Natural killer cell (primary cell): ENCODE results near the gene ADGRV1. TPM values are rescaled to one million over a fixed set of nuclear protein-coding genes. Genes with fewer than 3 reads are reported as not detected.

Source experiments
- ATAC-seq, 3 donors: fragments of 150-1000 bp in 2 of 3; fragments of 200-7000 bp in 1 of 3; cut with Tn5 transposase; 1 replicate in 1 of 3; 2 replicates in 2 of 3; pipeline ENCODE4 v1.10.0; 2021; ENCODE audit warnings: mild to moderate bottlenecking in 2 of 3, moderate library complexity in 2 of 3
- DNase-seq, 2 donors: peaks; one replicate each; pipeline versions ENCODE4 v3.0.0 to v3.0.0-alpha.2; 2013 to 2021; ENCODE audit warnings: mixed read lengths in 1 of 2
- H3K27ac ChIP-seq: one replicate; pipeline ENCODE4 v1.5.1; 2013; ENCODE audit warnings: mild to moderate bottlenecking, low read length
- H3K27me3 ChIP-seq: one replicate; pipeline ENCODE4 v1.6.1; 2013; ENCODE audit warnings: low read length; ENCODE audit not compliant: control insufficient read depth, insufficient read depth
- H3K36me3 ChIP-seq: one replicate; pipeline ENCODE4 v1.6.1; 2013; ENCODE audit warnings: low read length; ENCODE audit not compliant: control insufficient read depth, insufficient read depth
- H3K4me1 ChIP-seq: one replicate; pipeline ENCODE4 v1.6.1; 2013; ENCODE audit warnings: low read length; ENCODE audit not compliant: control insufficient read depth, insufficient read depth
- H3K4me3 ChIP-seq: one replicate; pipeline ENCODE4 v1.5.1; 2013; ENCODE audit warnings: low read length
- H3K9me3 ChIP-seq: one replicate; pipeline ENCODE4 v1.6.1; 2013; ENCODE audit warnings: low read length; ENCODE audit not compliant: control insufficient read depth, insufficient read depth
- H3K27ac Mint-ChIP-seq, 2 donors: one replicate each; pipeline ENCODE4 v1.8.0; 2022; ENCODE audit warnings: mild to moderate bottlenecking in 2 of 2, mixed read lengths in 2 of 2, moderate library complexity in 1 of 2
- H3K27me3 Mint-ChIP-seq, 2 donors: one replicate each; pipeline ENCODE4 v1.8.0; 2022; ENCODE audit warnings: low read depth in 2 of 2, mixed read lengths in 2 of 2
- H3K36me3 Mint-ChIP-seq: one replicate; pipeline ENCODE4 v1.8.0; 2022; ENCODE audit warnings: mixed read lengths
- H3K4me1 Mint-ChIP-seq, 2 donors: one replicate each; pipeline ENCODE4 v1.8.0; 2022; ENCODE audit warnings: mixed read lengths in 2 of 2
- H3K4me3 Mint-ChIP-seq: one replicate; pipeline ENCODE4 v1.8.0; 2022; ENCODE audit warnings: mild to moderate bottlenecking, moderate library complexity, mixed read lengths
- H3K9me3 Mint-ChIP-seq, 2 donors: one replicate each; pipeline ENCODE4 v1.8.0; 2022; ENCODE audit warnings: mixed read lengths in 2 of 2
- WGBS: methylation state at CpG from one replicate; pipeline ENCODE4 v1.1.7; 2013; ENCODE audit warnings: missing lambda C conversion rate; ENCODE audit not compliant: insufficient coverage; 5-methylcytosine and 5-hydroxymethylcytosine counted together
- intact Hi-C: fragments of 100-400 bp; cut with micrococcal nuclease; formaldehyde crosslinking; loops from one replicate; pipeline ENCODE4 v1.14.2; 2022
- total RNA-seq, 4 donors: library from RNA; stranded (reverse); fragments of 120-200 nt in 1 of 4; gene quantifications; one replicate each; pipeline versions ENCODE4 v1.2.3 to v1.2.4, GENCODE V29; 2013 to 2022
- TF ChIP-seq, protein P1 (sequence below): fragments of 200-600 bp; IDR thresholded peaks from one replicate; pipeline ENCODE4 v1.8.0; 2022; ENCODE audit warnings: antibody characterized with exemption

ADGRV1 gene
- total RNA-seq, 3 donors from 2014 or later (not counting 1 experiment from before 2014, with no cell fraction given), result 0.50 to 0.71 TPM; not detected in 1

- TF ChIP-seq, protein P1, sequence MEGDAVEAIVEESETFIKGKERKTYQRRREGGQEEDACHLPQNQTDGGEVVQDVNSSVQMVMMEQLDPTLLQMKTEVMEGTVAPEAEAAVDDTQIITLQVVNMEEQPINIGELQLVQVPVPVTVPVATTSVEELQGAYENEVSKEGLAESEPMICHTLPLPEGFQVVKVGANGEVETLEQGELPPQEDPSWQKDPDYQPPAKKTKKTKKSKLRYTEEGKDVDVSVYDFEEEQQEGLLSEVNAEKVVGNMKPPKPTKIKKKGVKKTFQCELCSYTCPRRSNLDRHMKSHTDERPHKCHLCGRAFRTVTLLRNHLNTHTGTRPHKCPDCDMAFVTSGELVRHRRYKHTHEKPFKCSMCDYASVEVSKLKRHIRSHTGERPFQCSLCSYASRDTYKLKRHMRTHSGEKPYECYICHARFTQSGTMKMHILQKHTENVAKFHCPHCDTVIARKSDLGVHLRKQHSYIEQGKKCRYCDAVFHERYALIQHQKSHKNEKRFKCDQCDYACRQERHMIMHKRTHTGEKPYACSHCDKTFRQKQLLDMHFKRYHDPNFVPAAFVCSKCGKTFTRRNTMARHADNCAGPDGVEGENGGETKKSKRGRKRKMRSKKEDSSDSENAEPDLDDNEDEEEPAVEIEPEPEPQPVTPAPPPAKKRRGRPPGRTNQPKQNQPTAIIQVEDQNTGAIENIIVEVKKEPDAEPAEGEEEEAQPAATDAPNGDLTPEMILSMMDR, result no peak
- no peaks in the 10 kb centered on the region for H3K36me3 ChIP-seq
Measured at GRCh38 chr5:90930062-90930461, 371.5 kb downstream of the ADGRV1 start.

DNA sequence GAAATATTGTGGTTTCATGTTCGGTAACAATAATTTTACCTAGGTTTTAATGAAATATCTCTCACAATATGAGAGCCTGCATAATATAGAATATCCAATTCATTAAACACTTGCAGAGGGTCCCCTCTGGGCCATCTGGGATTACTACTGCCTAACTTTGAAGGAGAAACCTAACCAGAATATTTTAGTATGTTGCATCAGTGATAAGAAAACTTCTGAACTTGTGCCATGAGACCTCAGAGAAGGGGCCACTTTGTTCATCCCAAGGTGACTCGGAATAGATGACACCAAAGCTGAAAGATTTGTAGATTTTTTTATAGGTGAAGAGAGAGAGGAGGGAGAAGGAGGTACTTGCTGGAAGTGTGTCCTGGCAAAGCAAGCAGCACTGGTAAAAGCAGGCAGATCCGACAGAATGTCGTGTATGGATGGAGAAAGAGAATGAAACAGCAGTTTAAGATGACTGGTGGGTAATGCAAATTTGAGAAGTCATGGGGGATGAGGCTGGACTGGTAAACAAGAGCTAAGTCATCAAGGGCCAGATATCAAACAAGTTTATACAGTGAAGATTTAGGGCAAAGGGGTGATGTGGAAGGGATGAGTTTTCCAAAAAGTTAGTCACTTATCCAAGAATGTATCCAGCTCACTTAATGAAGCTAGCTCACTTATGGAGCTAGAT is 372.3 kb downstream of the ADGRV1 start:
- Histone ChIP-seq H3K4me1 (no peaks in the 10 kb centered on the region), H3K27me3 (no peaks in the 10 kb centered on the region), H3K27ac (no peak overlapping the region), H3K4me3 (no peak overlapping the region), H3K36me3 (no peaks in the 10 kb centered on the region), H3K9me3 (no peaks in the 10 kb centered on the region)
- no peaks in the 10 kb centered on the region for H3K36me3 Mint-ChIP-seq
- peaks cover 5 to 6% of the 10 kb centered on the region in 2 donors for H3K4me1 Mint-ChIP-seq
- peaks cover 12% of the 10 kb centered on the region in 2 donors for H3K27me3 Mint-ChIP-seq
- DNase-seq (no peak), ATAC-seq (no peak)
- no peak overlapping the region for H3K4me3 Mint-ChIP-seq
- H3K27ac Mint-ChIP-seq, result no peak overlapping the region
- TF ChIP-seq, protein P1, result no peak
- intact Hi-C loops, result no loop called here
- WGBS, result 61% methylated on average over 3 of the region's 4 CpGs
- no peaks in the 10 kb centered on the region for H3K9me3 Mint-ChIP-seq

More at GRCh38 chr5:90930062-90930461, 371.5 kb downstream of the ADGRV1 start:
- Histone ChIP-seq H3K4me1 (no peaks in the 10 kb centered on the region), H3K4me3 (no peak overlapping the region), H3K27me3 (no peaks in the 10 kb centered on the region), H3K9me3 (no peaks in the 10 kb centered on the region), H3K27ac (no peak overlapping the region)
- peaks cover 12% of the 10 kb centered on the region in 2 donors for H3K27me3 Mint-ChIP-seq
- DNase-seq, result no peak
- ATAC-seq, result no peak
- no peaks in the 10 kb centered on the region for H3K9me3 Mint-ChIP-seq
- WGBS, result 71% methylated on average over 3 of the region's 5 CpGs
- intact Hi-C loops, result no loop called here
- H3K27ac Mint-ChIP-seq, result no peak overlapping the region
- peaks cover 5 to 6% of the 10 kb centered on the region in 2 donors for H3K4me1 Mint-ChIP-seq
- no peaks in the 10 kb centered on the region for H3K36me3 Mint-ChIP-seq
- H3K4me3 Mint-ChIP-seq, result no peak overlapping the region

DNA sequence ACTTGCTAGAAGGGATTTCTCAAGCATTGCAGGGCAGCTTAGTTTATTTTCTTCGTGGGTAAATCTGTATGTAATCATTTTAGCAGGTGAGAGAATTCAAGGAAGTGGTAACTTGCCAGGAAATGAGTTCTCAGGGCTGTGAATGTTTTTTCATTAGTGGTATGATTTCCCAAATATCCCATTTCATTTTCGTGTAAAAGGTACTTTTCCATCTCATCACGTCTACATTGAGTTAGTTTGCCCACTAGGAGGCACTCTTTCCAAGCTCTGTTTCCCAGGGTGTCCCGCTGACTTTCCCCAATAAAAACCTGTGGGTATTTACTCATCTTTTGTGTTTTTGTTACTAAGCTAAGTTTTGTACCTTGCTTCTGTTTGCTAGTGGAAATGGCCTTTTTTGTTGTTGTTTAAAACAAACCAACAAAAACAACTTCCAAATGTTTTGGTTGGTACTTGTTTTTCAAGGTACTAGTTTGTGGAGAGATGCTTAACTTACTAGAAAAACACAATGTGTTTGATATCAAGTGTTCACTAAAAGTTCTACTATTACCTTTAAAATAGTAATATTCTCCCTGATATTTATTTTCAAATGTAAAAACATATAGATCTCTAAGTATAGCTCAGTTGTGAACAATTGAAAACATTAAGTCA is 373.6 kb downstream of the ADGRV1 start:
- H3K9me3 Mint-ChIP-seq, result no peaks in the 10 kb centered on the region
- no peak overlapping the region for H3K27ac ChIP-seq
- no peaks in the 10 kb centered on the region for H3K27me3 ChIP-seq
- peaks cover 12% of the 10 kb centered on the region in 2 donors for H3K27me3 Mint-ChIP-seq
- ATAC-seq (peak in 2 of 3 donors; percentile 61 to 74), DNase-seq (peak in 1 of 2 donors; percentile 67)
- no peak overlapping the region for H3K4me3 ChIP-seq
- H3K36me3 Mint-ChIP-seq, result no peaks in the 10 kb centered on the region
- H3K36me3 ChIP-seq, result no peaks in the 10 kb centered on the region
- H3K4me1 ChIP-seq, result no peaks in the 10 kb centered on the region
- TF ChIP-seq, protein P1, result peak; percentile 77
- 0% methylated on average over 2 of the region's 4 CpGs for WGBS
- intact Hi-C loops, result loop anchor here (1.0 kb wide), 1 partner anchor 487 kb away; no protein-coding TSS in a partner anchor
- H3K4me1 Mint-ChIP-seq, result peaks cover 5 to 6% of the 10 kb centered on the region in 2 donors
- no peaks in the 10 kb centered on the region for H3K9me3 ChIP-seq
- H3K27ac Mint-ChIP-seq, result no peak overlapping the region
- no peak overlapping the region for H3K4me3 Mint-ChIP-seq
